ENCODE results near the gene PRR36.

- TF ChIP-seq, protein P1, sequence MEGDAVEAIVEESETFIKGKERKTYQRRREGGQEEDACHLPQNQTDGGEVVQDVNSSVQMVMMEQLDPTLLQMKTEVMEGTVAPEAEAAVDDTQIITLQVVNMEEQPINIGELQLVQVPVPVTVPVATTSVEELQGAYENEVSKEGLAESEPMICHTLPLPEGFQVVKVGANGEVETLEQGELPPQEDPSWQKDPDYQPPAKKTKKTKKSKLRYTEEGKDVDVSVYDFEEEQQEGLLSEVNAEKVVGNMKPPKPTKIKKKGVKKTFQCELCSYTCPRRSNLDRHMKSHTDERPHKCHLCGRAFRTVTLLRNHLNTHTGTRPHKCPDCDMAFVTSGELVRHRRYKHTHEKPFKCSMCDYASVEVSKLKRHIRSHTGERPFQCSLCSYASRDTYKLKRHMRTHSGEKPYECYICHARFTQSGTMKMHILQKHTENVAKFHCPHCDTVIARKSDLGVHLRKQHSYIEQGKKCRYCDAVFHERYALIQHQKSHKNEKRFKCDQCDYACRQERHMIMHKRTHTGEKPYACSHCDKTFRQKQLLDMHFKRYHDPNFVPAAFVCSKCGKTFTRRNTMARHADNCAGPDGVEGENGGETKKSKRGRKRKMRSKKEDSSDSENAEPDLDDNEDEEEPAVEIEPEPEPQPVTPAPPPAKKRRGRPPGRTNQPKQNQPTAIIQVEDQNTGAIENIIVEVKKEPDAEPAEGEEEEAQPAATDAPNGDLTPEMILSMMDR (IDR thresholded peaks at IDR 0.05): no peak
- TF ChIP-seq POLR2A (IDR thresholded peaks at IDR 0.05) (no peak), POLR2AphosphoS5 (IDR thresholded peaks at IDR 0.05) (no peak)
Observed at GRCh38 chr19:7819337-7819736, 54.9 kb downstream of the PRR36 start.

Data from prostate gland (tissue), 2 donors.